ENCODE results near the gene TMEM181. TPM values are rescaled to one million over a fixed set of nuclear protein-coding genes. Genes with fewer than 3 reads are reported as not detected.
"Not testable (repeated sequence)": the region's sequence is repeated elsewhere in the genome, so short reads cannot be mapped to it uniquely, and the experiment has no call there.

The TMEM181 gene
- total RNA-seq, 2 experiments from 2014 or later: 16.9 to 17.6 TPM

DNA sequence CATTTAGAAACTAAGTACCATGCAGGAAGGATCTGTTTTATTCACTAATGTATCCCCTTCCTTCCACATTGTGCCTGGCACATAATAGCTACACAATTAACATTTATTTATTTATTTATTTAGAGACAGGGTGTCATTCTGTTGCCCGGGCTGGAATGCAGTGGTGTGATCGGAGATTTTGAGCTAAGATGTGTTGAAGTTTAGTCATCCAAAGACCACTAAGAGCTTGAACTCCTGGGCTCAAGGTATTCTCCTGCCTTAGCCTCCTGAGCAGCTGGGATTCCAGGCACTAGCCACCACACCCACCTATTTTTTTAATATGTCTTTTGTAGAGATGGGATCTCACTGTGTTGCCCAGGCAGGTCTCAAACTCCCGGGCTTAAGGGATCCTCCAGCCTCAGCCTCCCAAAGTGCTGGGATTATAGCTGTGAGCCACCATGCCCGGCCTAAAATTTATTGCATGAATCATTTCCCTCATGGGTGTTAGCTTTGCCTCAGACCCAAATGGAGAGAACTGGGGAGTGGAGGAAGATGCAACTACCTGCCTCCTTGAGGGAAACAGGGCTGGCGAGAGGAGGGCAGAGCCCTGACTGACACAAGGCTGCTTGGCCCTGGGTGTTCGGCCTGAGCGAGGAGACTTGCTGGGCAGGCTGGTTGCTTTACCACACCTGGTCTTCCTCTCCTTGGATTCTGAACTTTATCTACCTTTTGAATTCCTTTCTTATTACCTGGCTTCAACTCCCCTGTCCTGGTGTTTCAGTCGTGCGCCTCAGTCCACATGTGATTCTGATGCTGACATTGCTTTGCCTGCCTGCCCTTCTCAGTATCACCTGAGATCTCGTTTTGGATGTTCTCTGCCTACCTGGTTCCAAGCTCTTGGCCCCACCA is 86.4 kb downstream of the TMEM181 start:
- POLR2A ChIA-PET: no interaction called here
- peak overlapping the region; percentile 89 for H3K27ac Mint-ChIP-seq
- no peaks in the 10 kb centered on the region for H3K9me3 Mint-ChIP-seq
- H3K4me1 Mint-ChIP-seq: peaks cover 68% of the 10 kb centered on the region
- CTCF ChIA-PET: interaction anchor here (0.6 to 2.3 kb wide), 8 partner anchors 9 to 432 kb away, joined by 3 to 10 read pairs (median 5); no protein-coding TSS in a partner anchor
- H3K27me3 Mint-ChIP-seq: no peaks in the 10 kb centered on the region
- H3K36me3 Mint-ChIP-seq (ENCODE audit: low read depth): peaks cover 30% of the 10 kb centered on the region
- no peak for DNase-seq
- peak overlapping the region; percentile 81 for H3K4me3 Mint-ChIP-seq

- CTCF ChIA-PET: interaction anchor here (1.7 to 2.1 kb wide), 2 partner anchors 12 to 433 kb away, joined by 5 to 10 read pairs; no protein-coding TSS in a partner anchor
- H3K36me3 Mint-ChIP-seq (ENCODE audit: low read depth): peaks cover 22% of the 10 kb centered on the region
- no peak for DNase-seq
- H3K4me1 Mint-ChIP-seq: peaks cover 64% of the 10 kb centered on the region
- H3K27me3 Mint-ChIP-seq: no peaks in the 10 kb centered on the region
- no peak overlapping the region for H3K4me3 Mint-ChIP-seq
- POLR2A ChIA-PET: no interaction called here
- H3K27ac Mint-ChIP-seq: no peak overlapping the region
- H3K9me3 Mint-ChIP-seq: no peaks in the 10 kb centered on the region
These were observed 87.6 kb downstream of the TMEM181 start for GRCh38 chr6:158647501-158647900.

- Mint-ChIP-seq H3K36me3 (ENCODE audit: low read depth) (peaks cover 21% of the 10 kb centered on the region), H3K4me3 (peak overlapping the region; percentile 21), H3K4me1 (peaks cover 69% of the 10 kb centered on the region), H3K27ac (peak overlapping the region; percentile 96), H3K9me3 (no peaks in the 10 kb centered on the region), H3K27me3 (no peaks in the 10 kb centered on the region)
- no peak for DNase-seq
- ChIA-PET CTCF (interaction anchor here (1.0 to 2.9 kb wide), 4 partner anchors 11 to 428 kb away, joined by 3 to 13 read pairs (median 8); no protein-coding TSS in a partner anchor), POLR2A (interaction anchor here (0.5 kb wide), 1 partner anchor 43 kb away, joined by 3 read pairs; no protein-coding TSS in a partner anchor)
These were observed 88.8 kb downstream of the TMEM181 start for GRCh38 chr6:158648682-158649131.

- Mint-ChIP-seq H3K27me3 (no peaks in the 10 kb centered on the region), H3K27ac (peak within 1 kb of the TSS; percentile 96), H3K4me3 (peak within 1 kb of the TSS; percentile 73), H3K9me3 (no peaks in the 10 kb centered on the region), H3K4me1 (peaks cover 78% of the 10 kb centered on the region), H3K36me3 (ENCODE audit: low read depth) (peaks cover 26% of the 10 kb centered on the region)
- DNase-seq: peak; percentile 84
- ChIA-PET POLR2A (interaction anchor here (0.5 to 1.1 kb wide), 2 partner anchors 40 to 42 kb away, joined by 3 to 5 read pairs; no protein-coding TSS in a partner anchor), CTCF (interaction anchor here (0.6 to 2.9 kb wide), 6 partner anchors 10 to 435 kb away, joined by 3 to 13 read pairs (median 4); no protein-coding TSS in a partner anchor)
These were observed 89.6 kb downstream of the TMEM181 start, which contains the start of gene SYTL3 for GRCh38 chr6:158649289-158650143. Gene SYTL3 (plus strand): TSS chr6:158650054. CDS start chr6:158663269, 13,215 bp downstream.

DNA sequence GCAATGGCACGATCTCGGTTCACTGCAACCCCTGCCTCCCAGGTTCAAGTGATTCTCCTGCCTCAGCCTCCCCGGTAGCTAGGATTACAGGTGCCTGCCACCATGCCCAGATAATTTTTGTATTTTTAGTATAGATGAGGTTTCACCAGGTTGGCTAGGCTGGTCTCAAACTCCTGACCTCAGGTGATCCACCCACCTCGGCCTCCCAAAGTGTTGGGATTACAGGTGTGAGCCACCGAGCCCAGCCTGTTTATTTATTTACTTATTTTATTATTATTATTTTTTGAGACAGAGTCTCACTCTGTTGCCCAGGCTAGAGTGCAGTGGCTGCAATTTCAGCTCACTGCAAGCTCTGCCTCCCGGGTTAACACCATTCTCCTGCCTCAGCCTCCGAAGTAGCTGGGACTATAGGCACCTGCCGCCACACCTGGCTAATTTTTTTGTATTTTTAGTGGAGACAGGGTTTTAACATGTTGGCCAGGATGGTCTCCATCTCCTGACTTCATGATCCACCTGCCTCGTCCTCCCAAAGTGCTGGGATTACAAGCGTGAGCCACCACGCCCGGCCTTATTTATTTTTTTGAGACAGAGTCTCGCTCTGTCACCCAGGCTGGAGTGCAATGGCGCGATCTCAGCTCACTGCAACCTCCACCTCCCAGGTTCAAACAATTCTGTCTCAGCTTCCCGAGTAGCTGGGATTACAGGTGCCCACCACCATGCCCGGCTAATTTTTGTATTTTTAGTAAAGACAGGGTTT is 92.3 kb downstream of the TMEM181 start:
- H3K27ac Mint-ChIP-seq: peak overlapping the region; percentile 98

GRCh38 chr6:158653577-158654354 is 93.9 kb downstream of the TMEM181 start:
- peak; percentile 96 for DNase-seq
- Mint-ChIP-seq H3K9me3 (no peaks in the 10 kb centered on the region), H3K4me3 (peak overlapping the region; percentile 71), H3K27me3 (no peaks in the 10 kb centered on the region), H3K27ac (peak overlapping the region; percentile 98), H3K36me3 (ENCODE audit: low read depth) (peaks cover 39% of the 10 kb centered on the region), H3K4me1 (peaks cover 75% of the 10 kb centered on the region)
- POLR2A ChIA-PET: interaction anchor here (0.6 to 2.5 kb wide), 2 partner anchors 10 to 24 kb away, joined by 15 to 32 read pairs; partner anchors contain the start of gene DYNLT1
- CTCF ChIA-PET: interaction anchor here (0.6 to 1.5 kb wide), 7 partner anchors 9 to 163 kb away, joined by 3 to 10 read pairs (median 3); partner anchors contain the start of gene DYNLT1

More for the DNA sequence above, 92.3 kb downstream of the TMEM181 start:
- H3K9me3 Mint-ChIP-seq, DNase-seq, H3K27me3 Mint-ChIP-seq: not testable (repeated sequence)
- Mint-ChIP-seq H3K4me3 (peak overlapping the region; percentile 71), H3K36me3 (ENCODE audit: low read depth) (peaks cover 39% of the 10 kb centered on the region), H3K4me1 (peaks cover 82% of the 10 kb centered on the region)
- ChIA-PET CTCF (interaction anchor here (1.5 kb wide), 3 partner anchors 8 to 20 kb away, joined by 3 to 10 read pairs (median 4); partner anchors contain the start of gene DYNLT1), POLR2A (interaction anchor here (2.5 kb wide), 1 partner anchor 8 kb away, joined by 32 read pairs; the partner anchor contains the start of gene DYNLT1)

DNA sequence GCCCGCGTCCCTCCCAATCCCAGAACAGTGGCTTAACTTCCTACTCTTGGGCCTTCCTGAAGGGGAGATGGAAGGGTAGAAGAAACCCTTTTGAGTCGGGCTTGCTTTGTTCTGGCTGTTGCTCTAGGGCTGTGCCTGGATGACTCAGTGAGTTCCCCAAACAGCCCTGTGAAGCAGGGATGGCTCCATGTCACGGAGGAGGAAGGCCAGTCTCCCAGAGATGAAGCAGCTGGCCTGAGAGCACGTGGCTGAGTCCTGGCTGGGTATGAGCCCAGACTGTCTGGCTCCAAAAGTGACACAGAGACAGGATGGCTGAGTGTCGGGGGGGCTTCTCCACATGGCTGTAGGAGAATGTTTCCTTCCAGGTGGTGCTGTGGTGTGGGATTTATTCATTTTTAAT is 94.6 kb downstream of the TMEM181 start:
- H3K36me3 Mint-ChIP-seq (ENCODE audit: low read depth): peaks cover 39% of the 10 kb centered on the region
- H3K27ac Mint-ChIP-seq: peak overlapping the region; percentile 98
- no peak for DNase-seq
- peak overlapping the region; percentile 71 for H3K4me3 Mint-ChIP-seq
- no peaks in the 10 kb centered on the region for H3K27me3 Mint-ChIP-seq
- no peaks in the 10 kb centered on the region for H3K9me3 Mint-ChIP-seq
- CTCF ChIA-PET: interaction anchor here (1.5 to 2.1 kb wide), 3 partner anchors 9 to 50 kb away, joined by 4 to 7 read pairs (median 4); no protein-coding TSS in a partner anchor
- POLR2A ChIA-PET: interaction anchor here (2.5 kb wide), 1 partner anchor 11 kb away, joined by 32 read pairs; the partner anchor contains the start of gene DYNLT1
- peaks cover 75% of the 10 kb centered on the region for H3K4me1 Mint-ChIP-seq

DNA sequence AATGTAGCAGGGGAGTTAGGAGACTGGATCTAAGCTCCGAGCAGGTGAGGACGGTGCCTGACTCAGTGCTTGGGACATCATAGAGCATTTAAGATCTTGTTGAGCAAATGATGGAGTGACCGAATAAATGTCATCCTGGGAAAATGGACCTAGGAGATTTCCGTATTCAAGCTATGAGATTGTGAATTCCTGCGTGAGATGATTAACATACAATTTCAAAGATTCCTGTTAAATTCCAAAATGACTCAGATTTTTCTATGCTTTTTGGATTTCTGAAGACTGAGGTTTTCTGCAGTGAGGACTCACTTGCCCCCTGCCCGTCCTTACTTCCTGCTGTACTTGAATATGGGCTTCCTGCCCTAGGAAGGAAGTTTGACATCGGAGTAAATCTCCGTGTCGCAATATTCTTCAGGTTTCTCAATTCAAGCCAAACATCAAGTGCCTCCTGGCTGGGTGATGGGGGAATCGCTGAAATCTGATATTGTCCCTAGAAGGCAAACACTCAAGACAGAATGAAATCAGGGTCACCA is 95.1 kb downstream of the TMEM181 start:
- H3K4me3 Mint-ChIP-seq: peak overlapping the region; percentile 71
- H3K4me1 Mint-ChIP-seq: peaks cover 74% of the 10 kb centered on the region
- H3K9me3 Mint-ChIP-seq: no peaks in the 10 kb centered on the region
- CTCF ChIA-PET: interaction anchor here (0.5 to 2.1 kb wide), 4 partner anchors 9 to 1908 kb away, joined by 4 to 7 read pairs (median 4); no protein-coding TSS in a partner anchor
- no peaks in the 10 kb centered on the region for H3K27me3 Mint-ChIP-seq
- peak overlapping the region; percentile 98 for H3K27ac Mint-ChIP-seq
- peaks cover 39% of the 10 kb centered on the region for H3K36me3 Mint-ChIP-seq (ENCODE audit: low read depth)
- no peak for DNase-seq
- POLR2A ChIA-PET: interaction anchor here (2.5 kb wide), 1 partner anchor 11 kb away, joined by 32 read pairs; the partner anchor contains the start of gene DYNLT1

- POLR2A ChIA-PET: no interaction called here
- H3K4me3 Mint-ChIP-seq: peak overlapping the region; percentile 71
- CTCF ChIA-PET: interaction anchor here (0.5 to 2.1 kb wide), 4 partner anchors 10 to 1909 kb away, joined by 4 to 7 read pairs (median 4); no protein-coding TSS in a partner anchor
These were observed 95.9 kb downstream of the TMEM181 start for GRCh38 chr6:158655569-158656450.

DNA sequence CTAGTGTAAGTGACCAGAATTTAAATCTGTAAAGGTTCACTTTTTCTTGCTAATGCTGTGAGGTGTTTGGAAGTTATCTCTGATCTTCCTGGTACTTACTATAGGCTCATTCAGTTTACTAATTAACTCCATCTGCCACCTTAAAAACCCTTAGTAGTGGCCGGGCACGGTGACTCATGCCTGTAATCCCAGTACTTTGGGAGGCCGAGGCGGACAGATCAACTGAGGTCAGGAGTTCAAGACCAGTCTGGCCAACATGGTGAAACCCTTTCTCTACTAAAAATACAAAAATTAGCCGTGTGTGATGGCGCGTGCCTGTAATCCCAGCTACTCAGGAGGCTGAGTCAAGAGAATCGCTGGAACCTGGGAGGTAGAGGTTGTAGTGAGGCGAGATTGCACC is 97.1 kb downstream of the TMEM181 start:
- DNase-seq, H3K27me3 Mint-ChIP-seq, H3K4me3 Mint-ChIP-seq, POLR2A ChIA-PET, CTCF ChIA-PET, H3K9me3 Mint-ChIP-seq: not testable (repeated sequence)
- Mint-ChIP-seq H3K36me3 (ENCODE audit: low read depth) (peaks cover 40% of the 10 kb centered on the region), H3K27ac (peak overlapping the region; percentile 25), H3K4me1 (peaks cover 75% of the 10 kb centered on the region)

More at GRCh38 chr6:158655569-158656450, 95.9 kb downstream of the TMEM181 start:
- H3K36me3 Mint-ChIP-seq (ENCODE audit: low read depth): peaks cover 40% of the 10 kb centered on the region
- H3K27ac Mint-ChIP-seq: peak overlapping the region; percentile 98
- H3K4me1 Mint-ChIP-seq: peaks cover 78% of the 10 kb centered on the region
- no peaks in the 10 kb centered on the region for H3K27me3 Mint-ChIP-seq
- DNase-seq: no peak
- H3K9me3 Mint-ChIP-seq: no peaks in the 10 kb centered on the region
